H4 (cell line): ENCODE results near the gene TNFSF18. TPM values are rescaled to one million over a fixed set of nuclear protein-coding genes. Genes with fewer than 3 reads are reported as not detected.
A peak's percentile ranks its signal among the peaks of the same experiment; 100 is the strongest.

Experiments used
- DNase-seq: peaks from one replicate; pipeline ENCODE4 v3.0.0-alpha.2; 2015; ENCODE audit warnings: low spot score
- total RNA-seq: library from RNA; depleted of rRNA; stranded (reverse); fragments of >200 nt; shearing (Covaris generic); gene quantifications from 2 replicates; pipeline ENCODE4 v1.2.3, GENCODE V29; 2014

The TNFSF18 gene
- total RNA-seq, 1 experiment from 2014 or later, result 0.79 TPM

DNA sequence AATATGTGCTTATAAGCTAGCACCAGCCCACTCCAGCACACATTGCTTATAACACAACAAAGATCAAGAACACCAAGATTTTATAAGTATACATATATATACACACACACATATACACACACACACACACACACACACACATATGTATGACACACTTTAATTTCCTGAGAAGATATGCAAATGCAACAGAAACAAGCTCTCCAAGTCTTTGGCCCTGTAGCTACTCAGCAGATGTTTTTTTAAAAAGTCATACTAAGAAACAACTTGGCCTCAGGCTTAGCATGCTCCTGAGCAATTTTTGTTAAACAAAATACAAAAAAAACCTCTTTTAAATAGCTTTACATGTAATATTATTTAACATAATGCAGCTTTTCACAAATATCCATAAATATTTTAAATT lies 11.1 kb downstream of the TNFSF18 start:
- no peak for DNase-seq

DNA sequence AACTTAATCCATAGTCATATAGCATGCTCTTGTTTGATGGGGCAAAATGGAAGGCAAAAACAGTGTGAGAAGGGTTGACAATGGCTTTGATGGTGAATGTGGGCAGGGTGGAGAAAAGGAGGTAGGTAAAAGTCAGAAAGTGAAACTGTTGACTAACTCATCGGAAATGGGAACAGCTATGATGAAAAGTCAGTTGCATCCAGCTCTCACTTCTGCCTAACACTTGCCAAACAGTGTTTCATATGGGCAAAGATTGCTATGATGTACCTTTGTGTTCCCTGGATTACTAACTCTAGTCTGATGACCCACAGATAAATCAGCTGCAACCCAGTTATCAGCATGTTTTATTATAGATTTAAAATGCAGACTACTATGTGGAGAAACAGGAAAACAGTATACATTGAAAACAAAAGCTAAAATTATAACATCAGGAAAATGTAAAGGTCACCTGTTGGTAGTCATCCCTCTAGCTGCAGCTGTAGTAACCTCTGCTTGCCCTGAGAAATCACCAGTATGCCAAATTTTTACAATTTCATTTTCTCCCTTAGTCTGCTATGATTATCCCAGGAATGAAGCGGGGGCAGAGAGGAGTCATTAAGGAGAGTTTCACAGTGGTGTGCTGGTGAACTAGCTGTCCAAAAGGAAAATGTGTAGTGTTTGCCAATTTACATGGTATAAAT lies 11.7 kb downstream of the TNFSF18 start:
- no peak for DNase-seq

DNA sequence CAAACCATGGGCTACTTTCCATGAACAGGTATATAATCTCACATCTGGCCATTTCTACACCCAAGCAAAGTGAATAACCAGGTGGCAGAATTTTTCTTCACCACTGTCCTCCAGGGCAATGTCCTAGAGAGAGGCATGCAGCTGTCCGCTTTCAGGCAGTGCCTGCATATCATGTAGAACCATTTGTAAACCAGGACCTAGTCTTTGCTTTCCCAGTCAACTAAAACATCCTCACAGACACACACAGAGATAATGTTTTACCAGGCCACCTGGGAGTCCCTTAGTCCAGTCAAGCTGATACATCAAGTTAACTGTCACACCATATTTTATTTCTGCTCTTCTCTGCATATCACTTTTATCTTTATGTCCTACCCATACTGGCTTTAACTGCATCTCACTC lies 26.2 kb downstream of the TNFSF18 start:
- no peak for DNase-seq

DNA sequence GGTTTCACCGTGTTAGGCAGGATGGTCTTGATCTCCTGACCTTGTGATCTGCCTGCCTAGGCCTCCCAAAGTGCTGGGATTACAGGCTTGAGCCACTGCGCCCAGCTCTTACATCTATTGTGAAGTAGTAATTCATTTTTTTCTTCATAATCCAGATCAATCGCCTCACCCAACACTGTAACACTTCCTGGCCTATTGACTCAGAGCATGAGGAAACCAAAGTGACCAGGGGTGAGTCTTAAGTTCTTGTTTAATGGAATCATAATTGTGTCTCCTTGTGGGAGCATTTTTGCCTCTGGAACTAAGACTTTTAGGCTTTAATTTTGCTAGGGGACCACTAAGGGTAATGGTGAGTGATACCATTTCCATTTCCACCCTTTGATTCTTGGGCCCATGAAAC lies 27.4 kb downstream of the TNFSF18 start:
- no peak for DNase-seq

GRCh38 chr1:173020138-173020750 lies 30.5 kb downstream of the TNFSF18 start:
- no peak for DNase-seq

- no peak for DNase-seq
These were observed 32.9 kb downstream of the TNFSF18 start for GRCh38 chr1:173017792-173018191.

DNA sequence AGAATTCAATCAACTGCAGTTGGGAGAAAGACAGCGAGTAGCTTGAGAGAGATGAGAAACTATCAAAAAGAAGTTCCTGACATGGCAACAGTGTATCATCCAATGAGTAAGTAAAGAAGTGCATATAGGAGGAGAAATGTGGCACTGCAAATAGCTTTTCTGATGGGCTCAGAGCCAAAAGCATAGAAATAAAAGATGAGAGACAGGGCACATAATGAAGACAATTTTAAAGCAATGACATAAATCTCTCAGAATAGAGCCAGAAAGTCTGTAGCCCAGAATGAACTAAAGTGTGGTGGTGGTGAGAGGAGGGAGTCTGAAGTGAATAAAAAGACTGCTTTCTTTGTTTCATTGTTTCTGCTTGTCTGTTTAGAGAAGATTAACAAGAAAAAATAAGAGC lies 34.3 kb downstream of the TNFSF18 start:
- no peak for DNase-seq

GRCh38 chr1:173015629-173016028 lies 35.1 kb downstream of the TNFSF18 start:
- DNase-seq, result no peak

DNA sequence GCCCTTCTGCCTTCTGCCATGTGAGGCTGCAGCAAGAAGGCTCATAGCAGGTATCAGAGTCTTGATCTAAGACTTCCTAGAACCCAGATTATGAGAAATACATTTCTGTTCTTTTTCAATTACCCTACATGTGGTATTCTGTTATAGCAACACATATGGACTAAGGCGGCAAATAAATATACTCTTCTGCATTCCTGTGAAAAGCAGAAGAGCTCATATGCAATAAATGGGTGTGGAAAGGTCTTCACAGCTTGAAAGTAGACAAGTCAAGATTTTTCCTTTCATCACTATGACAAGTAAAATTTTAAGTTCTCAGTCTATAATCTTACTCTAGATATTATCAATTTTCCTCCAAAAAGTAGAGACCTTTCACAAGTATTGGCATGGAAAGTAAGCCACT lies 36.6 kb downstream of the TNFSF18 start:
- no peak for DNase-seq

DNA sequence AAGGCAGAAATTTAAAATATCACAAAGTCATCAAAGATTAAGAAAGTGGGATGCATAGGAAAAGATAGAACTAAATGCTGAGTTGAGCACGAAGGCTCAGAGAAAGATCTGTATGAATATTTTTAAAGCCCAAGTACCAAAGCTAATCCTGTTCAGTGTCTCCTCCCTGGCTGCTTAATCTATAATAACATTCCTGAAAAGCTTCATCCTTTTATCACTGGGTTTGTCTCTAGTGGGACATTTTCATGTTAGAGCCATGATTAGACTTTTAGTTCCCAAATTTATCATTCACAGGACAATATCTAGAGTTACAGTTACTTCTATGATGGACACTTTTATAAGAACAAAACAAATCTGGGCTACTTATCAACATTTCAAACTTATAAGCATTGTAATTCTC lies 38.6 kb downstream of the TNFSF18 start:
- DNase-seq, result no peak

GRCh38 chr1:173009597-173009996 lies 41.1 kb downstream of the TNFSF18 start:
- DNase-seq, result no peak

DNA sequence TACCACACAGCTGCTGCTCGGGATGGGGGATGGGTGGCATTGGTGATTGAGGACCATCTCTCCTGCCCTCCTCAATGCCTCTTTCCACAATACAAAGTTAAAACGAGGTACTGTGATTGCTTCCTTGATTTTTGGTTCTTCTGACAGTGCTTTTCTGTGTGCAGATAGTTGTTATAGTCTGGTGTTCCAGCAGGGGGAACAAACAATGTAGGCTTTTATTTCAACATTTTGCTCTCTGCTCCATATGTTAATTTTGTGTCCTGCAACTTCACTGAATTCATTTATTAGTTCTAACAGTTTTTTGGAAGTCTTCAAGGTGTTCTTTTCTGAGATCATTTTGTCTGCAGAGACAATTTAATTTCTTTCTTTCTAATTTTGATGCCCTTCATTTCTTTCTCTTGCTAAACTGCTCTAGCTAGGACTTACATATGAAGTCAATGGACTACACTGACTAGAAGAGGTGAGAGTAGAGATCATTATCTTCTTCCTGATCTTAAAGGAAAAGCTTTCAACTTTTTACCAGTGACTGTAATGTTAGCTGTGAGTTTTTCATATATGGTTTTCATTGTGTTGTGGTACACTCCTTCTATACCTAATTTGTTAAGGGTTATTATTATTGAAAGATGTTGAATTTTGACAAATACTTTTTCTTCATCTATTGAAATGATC lies 45.4 kb downstream of the TNFSF18 start:
- no peak for DNase-seq

- peak; percentile 15 for DNase-seq
These were observed 47.6 kb downstream of the TNFSF18 start for GRCh38 chr1:173002891-173003838.

DNA sequence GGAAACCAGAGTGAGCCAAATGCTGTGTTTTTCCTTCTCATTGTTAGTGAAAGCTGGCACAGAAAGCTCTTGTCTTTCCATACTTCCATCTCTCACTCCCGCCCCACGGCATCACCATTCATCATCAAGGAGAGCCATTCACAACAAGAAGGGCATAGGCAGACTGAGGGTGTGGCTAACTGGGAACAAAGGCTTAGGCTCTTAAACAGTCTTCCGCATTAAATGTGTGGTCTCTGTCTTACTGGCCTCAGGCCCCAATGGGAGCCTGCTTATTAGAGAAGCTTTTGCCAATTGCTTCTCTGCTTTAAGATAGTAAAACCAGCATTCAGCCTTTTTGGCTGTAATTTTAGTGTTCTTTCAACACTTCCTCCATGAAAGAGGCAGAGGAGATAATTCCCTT lies 51.4 kb downstream of the TNFSF18 start:
- no peak for DNase-seq

GRCh38 chr1:172997941-172998361 lies 52.8 kb downstream of the TNFSF18 start:
- no peak for DNase-seq

DNA sequence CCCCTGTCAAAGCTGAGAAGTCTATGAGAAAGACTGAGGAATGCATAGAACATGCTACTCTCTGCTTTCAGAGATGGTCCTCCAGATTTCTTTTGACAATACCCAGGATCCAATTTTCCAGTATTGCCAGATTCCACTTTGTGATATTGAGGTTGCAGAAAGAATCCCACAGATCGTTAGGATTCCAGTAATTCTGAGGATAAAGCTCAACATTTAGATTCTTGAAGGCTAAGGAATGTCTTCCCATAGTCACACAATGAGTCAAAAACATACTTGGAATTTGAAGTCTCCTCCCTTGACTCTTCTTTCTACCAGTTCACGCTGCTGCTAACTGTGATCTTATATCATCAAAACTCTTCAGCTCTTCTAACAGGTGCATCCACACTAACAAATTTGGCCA lies 57.1 kb downstream of the TNFSF18 start:
- no peak for DNase-seq

- DNase-seq, result no peak
These were observed 58.9 kb downstream of the TNFSF18 start for GRCh38 chr1:172991674-172992400.

DNA sequence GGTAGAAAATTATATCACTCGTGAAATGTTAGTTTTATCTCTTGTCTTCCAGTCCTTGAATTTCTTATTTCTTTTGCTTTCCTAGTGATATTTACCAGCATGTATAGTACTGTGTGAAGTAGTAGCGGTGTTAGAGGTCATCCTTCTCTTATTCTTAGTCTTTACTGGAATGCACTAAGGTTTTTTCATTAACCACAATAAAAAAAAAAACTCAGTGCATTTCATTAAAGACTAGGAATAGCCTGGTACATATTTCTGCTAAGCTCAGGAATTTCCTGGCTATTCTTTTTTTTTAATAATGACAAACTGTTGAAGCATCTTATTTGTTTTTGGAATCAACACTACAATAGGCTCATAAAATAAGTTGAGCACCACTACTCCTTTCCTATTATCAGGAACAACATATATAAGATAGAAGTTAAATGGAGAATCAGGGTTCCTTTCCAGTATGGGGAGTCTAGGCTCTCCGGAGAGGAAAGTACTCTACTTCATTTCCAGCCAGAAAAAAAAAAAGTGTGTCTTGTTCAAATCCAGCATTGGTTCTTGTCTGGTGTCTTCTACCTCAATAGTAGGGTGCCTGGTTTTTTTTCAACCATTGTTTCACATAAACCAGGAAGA lies 60.0 kb downstream of the TNFSF18 start:
- DNase-seq, result no peak
